Keratinocyte (primary cell): Measurements from ENCODE around the gene CTSK. TPM values are rescaled to one million over a fixed set of nuclear protein-coding genes. Genes with fewer than 3 reads are reported as not detected.

ENCODE experiments used
- DNase-seq: peaks from one replicate; pipeline ENCODE4 v3.0.0-alpha.2; 2011; ENCODE audit warnings: low read depth, missing footprints, low spot score
- FAIRE-seq: peaks from 2 replicates; lab custom pipeline; 2011; peaks lifted over from hg19 to GRCh38; lab: Jason Lieb, UNC
- H2AFZ ChIP-seq: 2 replicates; pipeline ENCODE4 v1.6.0; 2012; ENCODE audit warnings: low read length, control low read depth, inconsistent platforms; ENCODE audit not compliant: control insufficient read depth
- H3K27ac ChIP-seq: 2 replicates; pipeline ENCODE4 v1.5.1; 2011; ENCODE audit warnings: low read length; ENCODE audit not compliant: control insufficient read depth, insufficient read depth
- H3K27me3 ChIP-seq: 3 replicates; pipeline ENCODE4 v1.6.0; 2011; ENCODE audit warnings: low read length; ENCODE audit not compliant: control insufficient read depth, insufficient read depth; ENCODE audit errors: extremely low read depth
- H3K36me3 ChIP-seq, 2 experiments: 2 replicates in 1 of 2; 3 replicates in 1 of 2; pipeline ENCODE4 v1.5.1; 2011; ENCODE audit warnings: low read length in 2 of 2, mild to moderate bottlenecking in 1 of 2; ENCODE audit not compliant: control insufficient read depth in 2 of 2, insufficient read depth in 2 of 2; ENCODE audit errors: extremely low read depth in 1 of 2
- H3K4me1 ChIP-seq: 3 replicates; pipeline ENCODE4 v1.5.1; 2011; ENCODE audit warnings: low read length; ENCODE audit not compliant: control insufficient read depth, insufficient read depth; ENCODE audit errors: extremely low read depth
- H3K4me2 ChIP-seq: 3 replicates; pipeline ENCODE4 v1.6.0; 2011; ENCODE audit warnings: low read depth, low read length; ENCODE audit not compliant: control insufficient read depth, insufficient read depth; ENCODE audit errors: extremely low read depth
- H3K4me3 ChIP-seq, 3 experiments: fragments of 200-600 bp in 1 of 3; sonication (generic) in 1 of 3; 2 replicates in 2 of 3; 3 replicates in 1 of 3; pipeline ENCODE4 v1.5.1; 2011 to 2016; ENCODE audit warnings: low read length in 3 of 3, mild to moderate bottlenecking in 3 of 3, control low read depth in 2 of 3, inconsistent platforms in 1 of 3, low read depth in 1 of 3, mixed read lengths in 1 of 3, mixed run types in 1 of 3, moderate library complexity in 1 of 3; ENCODE audit not compliant: control insufficient read depth in 2 of 3, insufficient read depth in 2 of 3; ENCODE audit errors: extremely low read depth in 1 of 3
- H3K79me2 ChIP-seq: 2 replicates; pipeline ENCODE4 v1.6.0; 2012; ENCODE audit warnings: low read length; ENCODE audit not compliant: control insufficient read depth, insufficient read depth
- H3K9ac ChIP-seq: 3 replicates; pipeline ENCODE4 v1.6.0; 2011; ENCODE audit warnings: low read length; ENCODE audit not compliant: control insufficient read depth, insufficient read depth; ENCODE audit errors: extremely low read depth
- H3K9me1 ChIP-seq: 3 replicates; pipeline ENCODE4 v1.6.0; 2011; ENCODE audit warnings: low read length; ENCODE audit not compliant: control insufficient read depth, insufficient read depth; ENCODE audit errors: extremely low read depth
- H3K9me3 ChIP-seq: 2 replicates; pipeline ENCODE4 v1.5.1; 2012; ENCODE audit warnings: low read depth, low read length; ENCODE audit not compliant: control insufficient read depth
- H4K20me1 ChIP-seq: 3 replicates; pipeline ENCODE4 v1.6.0; 2011; ENCODE audit warnings: low read length; ENCODE audit not compliant: control insufficient read depth, insufficient read depth; ENCODE audit errors: extremely low read depth
- CTCF ChIP-seq, 3 experiments: IDR thresholded peaks in 1 of 3; conservative IDR thresholded peaks in 1 of 3; optimal IDR thresholded peaks in 1 of 3; 2 replicates in 2 of 3; 3 replicates in 1 of 3; pipeline versions ENCODE3 to v1.5.1; 2011; ENCODE audit warnings: low read length in 3 of 3, mild to moderate bottlenecking in 3 of 3, moderate library complexity in 2 of 3, control low read depth in 1 of 3, inconsistent platforms in 1 of 3; ENCODE audit not compliant: insufficient read depth in 2 of 3; ENCODE audit errors: extremely low read depth in 1 of 3
- EZH2 ChIP-seq: IDR thresholded peaks from one replicate; pipeline ENCODE4 v1.6.1; 2012; ENCODE audit warnings: inconsistent platforms, mild to moderate bottlenecking, low read length, moderate library complexity
- dilution Hi-C: fragments of 300-500 bp; cut with MboI; formaldehyde crosslinking; loops from one replicate; pipeline ENCODE4 v1.7.0; 2020; ENCODE audit warnings: low sequenced_read_pairs; ENCODE audit not compliant: extremely low pct_ligation_motif_present
- polyA plus RNA-seq, 5 experiments: library from polyadenylated mRNA; depleted of rRNA in 3 of 5; stranded (reverse) in 3 of 5; stranded (forward) in 1 of 5; unstranded in 1 of 5; fragments of >200 nt; gene quantifications; 1 replicate in 1 of 5; 2 replicates in 3 of 5; 3 replicates in 1 of 5; pipeline versions ENCODE4 v1.2.1 to v1.2.3, GENCODE V29; 2011 to 2012; ENCODE audit warnings: missing spikeins in 2 of 5, low read depth in 1 of 5, low replicate concordance in 1 of 5
- small RNA-seq, 3 experiments: library from RNA; depleted of rRNA; stranded (forward); fragments of <200 nt; gene quantifications; one replicate each; pipeline ENCODE3, GENCODE V24; 2012; ENCODE audit warnings: low read depth in 3 of 3, low replicate concordance in 1 of 3; ENCODE audit not compliant: insufficient read length in 3 of 3

Gene CTSK
- polyA plus RNA-seq, 1 donor (not counting 4 experiments of a cell fraction or from before 2014, with no cell fraction given) = 40.5 TPM

GRCh38 chr1:150748878-150749719 is 59.0 kb downstream of the CTSK start:
- H3K36me3 ChIP-seq = no peaks in the 10 kb centered on the region
- H3K4me1 ChIP-seq = peaks cover 12% of the 10 kb centered on the region
- FAIRE-seq = peak; percentile 61
- H3K27me3 ChIP-seq = no peaks in the 10 kb centered on the region
- H2AFZ ChIP-seq = peak overlapping the region; percentile 49
- no peaks in the 10 kb centered on the region for H3K9me1 ChIP-seq
- H3K9me3 ChIP-seq = no peaks in the 10 kb centered on the region
- H4K20me1 ChIP-seq = no peaks in the 10 kb centered on the region
- peak overlapping the region; percentile 32 for H3K4me2 ChIP-seq
- H3K27ac ChIP-seq = no peak overlapping the region
- no peak for DNase-seq
- dilution Hi-C loops = no loop called here
- H3K79me2 ChIP-seq = no peaks in the 10 kb centered on the region
- no peak for TF ChIP-seq CTCF (optimal IDR thresholded peaks at IDR 0.05 in 1 of 3, IDR thresholded peaks at IDR 0.05 in 1 of 3, conservative IDR thresholded peaks at IDR 0.05 in 1 of 3; ENCODE audit: extremely low read depth in 1 of 3, insufficient read depth in 2 of 3, low read length in 3 of 3)
- TF ChIP-seq EZH2 = no peak
- H3K4me3 ChIP-seq = no peak overlapping the region
- H3K9ac ChIP-seq = no peak overlapping the region

Small RNA genes within 50 kb of the gene (small RNA-seq; reads per million reads assigned to genes)
- gene RNU6-1309P = 0 reads per million in 3 experiments

Other genes starting within 250 kb of the CTSK start
- gene MCL1, start 228.7 kb downstream of the CTSK start, polyA plus RNA-seq = 105 to 237 TPM (median 156 TPM) in 3 replicates
- gene ENSA, start 178.6 kb downstream of the CTSK start, polyA plus RNA-seq = 76.8 to 157 TPM (median 102 TPM) in 3 replicates
- gene GOLPH3L, start 111.1 kb downstream of the CTSK start, polyA plus RNA-seq = 14.0 to 22.2 TPM (median 19.5 TPM) in 3 replicates
- 1.4 to 3.3 TPM (median 2.4 TPM) in 3 replicates for gene HORMAD1, start 87.4 kb downstream of the CTSK start, polyA plus RNA-seq
- 1.4 to 1.8 TPM (median 1.7 TPM) in 3 replicates for gene CTSS, start 42.5 kb downstream of the CTSK start, polyA plus RNA-seq
- gene ARNT, start 68.3 kb upstream of the CTSK start, polyA plus RNA-seq = 17.8 to 22.1 TPM (median 19.6 TPM) in 3 replicates
- gene CTXND2, start 78.9 kb upstream of the CTSK start, polyA plus RNA-seq = not detected in 3 replicates
- 27.0 to 31.3 TPM (median 27.1 TPM) in 3 replicates for gene SETDB1, start 118.1 kb upstream of the CTSK start, polyA plus RNA-seq
- gene CERS2, start 166.6 kb upstream of the CTSK start, polyA plus RNA-seq = 75.0 to 172 TPM (median 121 TPM) in 3 replicates
- gene ANXA9, start 174.0 kb upstream of the CTSK start, polyA plus RNA-seq = 0.68 to 0.85 TPM (median 0.76 TPM) in 3 replicates
- 11.2 to 20.4 TPM (median 11.6 TPM) in 3 replicates for gene MINDY1, start 198.6 kb upstream of the CTSK start, polyA plus RNA-seq
- 14.4 to 16.4 TPM (median 15.4 TPM) in 3 replicates for gene PRUNE1, start 200.2 kb upstream of the CTSK start, polyA plus RNA-seq
- gene BNIPL, start 228.3 kb upstream of the CTSK start, polyA plus RNA-seq = 4.6 to 25.8 TPM (median 9.8 TPM) in 3 replicates
- gene C1orf56, start 239.5 kb upstream of the CTSK start, polyA plus RNA-seq = 0.26 to 0.40 TPM (median 0.39 TPM) in 3 replicates